Kidney (tissue), 14 donors: ENCODE measurements around the gene CSN3. TPM values are rescaled to one million over a fixed set of nuclear protein-coding genes. Genes with fewer than 3 reads are reported as not detected.
"Not testable (repeated sequence)": the region's sequence is repeated elsewhere in the genome, so short reads cannot be mapped to it uniquely, and the experiment has no call there.

Experiments used
- DNase-seq, 5 donors: peaks; one replicate each; pipeline ENCODE4 v3.0.0-alpha.2; 2013 to 2020
- FAIRE-seq: peaks from 2 replicates; lab custom pipeline; 2012; peaks lifted over from hg19 to GRCh38; lab: Jason Lieb, UNC
- H3K27ac ChIP-seq, 2 donors: one replicate each; pipeline ENCODE4 v1.7.0; 2013; ENCODE audit warnings: low read depth in 2 of 2, low read length in 2 of 2, inconsistent platforms in 1 of 2
- H3K27me3 ChIP-seq: one replicate; pipeline ENCODE4 v1.7.1; 2013; ENCODE audit warnings: low read length, inconsistent platforms; ENCODE audit not compliant: control insufficient read depth, insufficient read depth
- H3K36me3 ChIP-seq, 3 donors: one replicate each; pipeline versions ENCODE4 v1.7.0 to v1.7.1; 2013; ENCODE audit warnings: low read length in 3 of 3, control low read depth in 1 of 3, inconsistent platforms in 1 of 3; ENCODE audit not compliant: insufficient read depth in 3 of 3, control insufficient read depth in 2 of 3
- H3K4me1 ChIP-seq, 3 donors: one replicate each; pipeline versions ENCODE4 v1.7.0 to v1.7.1; 2013; ENCODE audit warnings: low read length in 3 of 3, inconsistent platforms in 1 of 3, low read depth in 1 of 3; ENCODE audit not compliant: control insufficient read depth in 2 of 3, insufficient read depth in 2 of 3
- H3K4me3 ChIP-seq, 3 donors: one replicate each; pipeline versions ENCODE4 v1.7.0 to v1.8.1; 2013; ENCODE audit warnings: low read length in 3 of 3, control low read depth in 1 of 3, inconsistent platforms in 1 of 3
- H3K9ac ChIP-seq, 3 donors: one replicate each; pipeline versions ENCODE4 v1.7.0 to v1.7.1; 2013; ENCODE audit warnings: low read length in 3 of 3, control low read depth in 1 of 3, inconsistent platforms in 1 of 3
- H3K9me3 ChIP-seq, 3 donors: one replicate each; pipeline versions ENCODE4 v1.7.0 to v1.7.1; 2013; ENCODE audit warnings: low read length in 3 of 3, control low read depth in 1 of 3, inconsistent platforms in 1 of 3; ENCODE audit not compliant: control insufficient read depth in 2 of 3, insufficient read depth in 1 of 3
- intact Hi-C: fragments of 100-400 bp; cut with DNase I; formaldehyde crosslinking; loops from one replicate; pipeline ENCODE4 v1.11.1; 2022
- polyA plus RNA-seq: library from polyadenylated mRNA; stranded (reverse); fragments of 350-450 nt; fragmentation: Illumina TruSeq; extraction: RNeasy Lipid Tissue Mini Kit (QIAGEN cat#74804); gene quantifications from one replicate; pipeline ENCODE4 v1.2.3, GENCODE V29; 2014; ENCODE audit warnings: low read depth, low replicate concordance; ENCODE audit not compliant: insufficient read depth
- total RNA-seq: library from RNA; stranded (reverse); fragmentation: NEBNext Ultra II Directional; extraction: Animal tissue kit (Norgen Biotek cat#: 25700); gene quantifications from one replicate; pipeline ENCODE4 v1.2.1, GENCODE V29; 2021
- TF ChIP-seq, protein P1 (sequence below): IDR thresholded peaks from 3 replicates; pipeline ENCODE4 v1.5.1; 2012; ENCODE audit warnings: mild to moderate bottlenecking, moderate library complexity, borderline replicate concordance; ENCODE audit not compliant: insufficient read depth; ENCODE audit errors: extremely low read depth
- donor health status: control.
- donor health status: control.
- donor health status: control.
- donor health status: control.
- donor health status: control.
- donor health status: DM: yes; HTN: yes; CAD: no.
- donor health status: Normal renal cell carcinoma (clear cell type).

CSN3 gene
- total and polyA plus RNA-seq, 2 donors from 2014 or later: not detected

GRCh38 chr4:70197842-70198241, 44.6 kb upstream of the CSN3 start:
- H3K27ac ChIP-seq: no peak overlapping the region

DNA sequence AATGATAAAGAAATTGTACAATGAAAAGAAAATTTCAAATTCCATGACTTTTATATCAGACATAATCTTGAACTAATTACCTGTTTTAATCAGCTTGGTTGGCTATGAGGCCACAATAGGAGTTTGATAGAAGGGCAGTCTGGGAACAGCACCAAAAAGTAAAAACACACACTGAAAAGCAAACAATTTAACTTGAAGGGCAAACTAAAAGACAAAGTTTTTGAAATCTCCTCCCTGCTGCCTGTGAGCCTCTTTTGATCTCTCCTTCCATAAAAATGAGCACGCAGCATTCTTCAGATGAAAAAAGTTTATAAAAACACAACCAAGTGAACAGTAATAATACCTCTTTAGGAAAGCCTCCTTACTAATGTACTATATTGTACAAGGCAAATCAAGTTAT, 38.8 kb upstream of the CSN3 start:
- TF ChIP-seq, protein P1, sequence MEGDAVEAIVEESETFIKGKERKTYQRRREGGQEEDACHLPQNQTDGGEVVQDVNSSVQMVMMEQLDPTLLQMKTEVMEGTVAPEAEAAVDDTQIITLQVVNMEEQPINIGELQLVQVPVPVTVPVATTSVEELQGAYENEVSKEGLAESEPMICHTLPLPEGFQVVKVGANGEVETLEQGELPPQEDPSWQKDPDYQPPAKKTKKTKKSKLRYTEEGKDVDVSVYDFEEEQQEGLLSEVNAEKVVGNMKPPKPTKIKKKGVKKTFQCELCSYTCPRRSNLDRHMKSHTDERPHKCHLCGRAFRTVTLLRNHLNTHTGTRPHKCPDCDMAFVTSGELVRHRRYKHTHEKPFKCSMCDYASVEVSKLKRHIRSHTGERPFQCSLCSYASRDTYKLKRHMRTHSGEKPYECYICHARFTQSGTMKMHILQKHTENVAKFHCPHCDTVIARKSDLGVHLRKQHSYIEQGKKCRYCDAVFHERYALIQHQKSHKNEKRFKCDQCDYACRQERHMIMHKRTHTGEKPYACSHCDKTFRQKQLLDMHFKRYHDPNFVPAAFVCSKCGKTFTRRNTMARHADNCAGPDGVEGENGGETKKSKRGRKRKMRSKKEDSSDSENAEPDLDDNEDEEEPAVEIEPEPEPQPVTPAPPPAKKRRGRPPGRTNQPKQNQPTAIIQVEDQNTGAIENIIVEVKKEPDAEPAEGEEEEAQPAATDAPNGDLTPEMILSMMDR: no peak
- Histone ChIP-seq H3K36me3 (no peaks in the 10 kb centered on the region), H3K27me3 (no peaks in the 10 kb centered on the region), H3K4me1 (no peaks in the 10 kb centered on the region), H3K4me3 (no peak overlapping the region), H3K27ac (no peak overlapping the region), H3K9ac (no peak overlapping the region), H3K9me3 (no peaks in the 10 kb centered on the region)
- intact Hi-C loops: no loop called here
- FAIRE-seq (no peak), DNase-seq (no peak)

More at GRCh38 chr4:70197842-70198241, 44.6 kb upstream of the CSN3 start:
- Histone ChIP-seq H3K4me3 (no peak overlapping the region), H3K9me3 (no peaks in the 10 kb centered on the region), H3K36me3 (no peaks in the 10 kb centered on the region), H3K4me1 (no peaks in the 10 kb centered on the region), H3K27me3 (no peaks in the 10 kb centered on the region), H3K9ac (no peak overlapping the region)
- FAIRE-seq (no peak), DNase-seq (peak in 2 of 5 donors; percentile 36 to 44)
- TF ChIP-seq, protein P1: no peak
- intact Hi-C loops: no loop called here

- FAIRE-seq, H3K9ac ChIP-seq, DNase-seq, H3K4me1 ChIP-seq, H3K36me3 ChIP-seq, intact Hi-C loops, H3K27ac ChIP-seq, H3K27me3 ChIP-seq, H3K4me3 ChIP-seq, H3K9me3 ChIP-seq: not testable (repeated sequence)
Measured at GRCh38 chr4:70212752-70213151, 29.6 kb upstream of the CSN3 start.

DNA sequence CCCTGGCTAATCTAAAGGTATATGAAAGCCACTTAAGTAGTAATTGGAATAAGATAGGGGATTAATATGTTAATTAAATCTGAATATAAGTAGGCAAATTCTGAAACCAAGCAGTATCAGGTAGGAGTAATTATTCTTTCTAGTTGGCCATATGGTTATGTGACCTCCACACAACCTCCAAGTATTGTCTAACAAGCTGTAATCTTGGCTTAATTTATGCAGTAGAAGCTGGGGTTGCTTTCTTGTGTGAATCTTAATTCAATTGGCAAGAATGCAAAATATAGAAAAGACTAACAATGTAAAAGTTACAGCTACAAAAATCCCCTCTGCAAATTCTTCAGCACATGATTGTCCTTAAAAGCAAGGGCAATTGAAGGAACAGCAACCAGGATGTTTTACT, 26.3 kb upstream of the CSN3 start:
- H3K4me1 ChIP-seq, DNase-seq, H3K9me3 ChIP-seq, intact Hi-C loops, H3K27ac ChIP-seq, H3K9ac ChIP-seq, H3K36me3 ChIP-seq, H3K4me3 ChIP-seq, FAIRE-seq, H3K27me3 ChIP-seq: not testable (repeated sequence)

DNA sequence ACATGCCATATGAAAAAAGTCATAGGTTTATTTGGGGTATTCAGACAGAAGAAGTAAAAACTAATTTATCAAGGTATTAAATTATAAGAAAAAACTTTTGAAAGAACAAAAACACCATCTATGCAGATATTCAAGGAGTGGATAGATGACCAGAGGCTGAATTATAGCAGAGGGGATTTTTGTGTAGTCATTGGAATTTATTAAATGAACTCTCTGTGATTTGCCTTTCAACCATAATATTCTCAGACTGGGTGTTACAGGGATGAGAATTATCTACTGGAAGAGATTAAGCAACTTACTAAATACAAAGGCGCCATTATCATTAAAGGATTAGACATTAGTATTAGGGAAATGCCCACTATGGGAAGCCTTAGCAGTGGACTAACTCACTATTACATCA, 25.8 kb upstream of the CSN3 start:
- H3K36me3 ChIP-seq, H3K27ac ChIP-seq, intact Hi-C loops, H3K9ac ChIP-seq, DNase-seq, FAIRE-seq, H3K27me3 ChIP-seq, H3K4me3 ChIP-seq, H3K9me3 ChIP-seq, H3K4me1 ChIP-seq: not testable (repeated sequence)

DNA sequence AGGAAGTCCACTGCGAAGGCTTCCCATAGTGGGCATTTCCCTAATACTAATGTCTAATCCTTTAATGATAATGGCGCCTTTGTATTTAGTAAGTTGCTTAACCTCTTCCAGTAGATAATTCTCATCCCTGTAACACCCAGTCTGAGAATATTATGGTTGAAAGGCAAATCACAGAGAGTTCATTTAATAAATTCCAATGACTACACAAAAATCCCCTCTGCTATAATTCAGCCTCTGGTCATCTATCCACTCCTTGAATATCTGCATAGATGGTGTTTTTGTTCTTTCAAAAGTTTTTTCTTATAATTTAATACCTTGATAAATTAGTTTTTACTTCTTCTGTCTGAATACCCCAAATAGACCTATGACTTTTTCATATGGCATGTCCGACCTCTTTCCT, 21.0 kb upstream of the CSN3 start:
- intact Hi-C loops, H3K4me3 ChIP-seq, H3K27me3 ChIP-seq, FAIRE-seq, H3K36me3 ChIP-seq, H3K9ac ChIP-seq, H3K9me3 ChIP-seq, H3K27ac ChIP-seq, DNase-seq, H3K4me1 ChIP-seq: not testable (repeated sequence)

DNA sequence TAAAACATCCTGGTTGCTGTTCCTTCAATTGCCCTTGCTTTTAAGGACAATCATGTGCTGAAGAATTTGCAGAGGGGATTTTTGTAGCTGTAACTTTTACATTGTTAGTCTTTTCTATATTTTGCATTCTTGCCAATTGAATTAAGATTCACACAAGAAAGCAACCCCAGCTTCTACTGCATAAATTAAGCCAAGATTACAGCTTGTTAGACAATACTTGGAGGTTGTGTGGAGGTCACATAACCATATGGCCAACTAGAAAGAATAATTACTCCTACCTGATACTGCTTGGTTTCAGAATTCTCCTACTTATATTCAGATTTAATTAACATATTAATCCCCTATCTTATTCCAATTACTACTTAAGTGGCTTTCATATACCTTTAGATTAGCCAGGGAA, 20.6 kb upstream of the CSN3 start:
- H3K9ac ChIP-seq, H3K36me3 ChIP-seq, H3K27ac ChIP-seq, FAIRE-seq, H3K4me3 ChIP-seq, intact Hi-C loops, DNase-seq, H3K4me1 ChIP-seq, H3K27me3 ChIP-seq, H3K9me3 ChIP-seq: not testable (repeated sequence)
